Ecto neural progenitor cell (in vitro differentiated cells): ENCODE results near the gene ACP3.

Experiments used
- DNase-seq: peaks from one replicate; pipeline ENCODE4 v3.0.0-alpha.2; 2018; ENCODE audit warnings: low spot score

ACP3 gene

DNA sequence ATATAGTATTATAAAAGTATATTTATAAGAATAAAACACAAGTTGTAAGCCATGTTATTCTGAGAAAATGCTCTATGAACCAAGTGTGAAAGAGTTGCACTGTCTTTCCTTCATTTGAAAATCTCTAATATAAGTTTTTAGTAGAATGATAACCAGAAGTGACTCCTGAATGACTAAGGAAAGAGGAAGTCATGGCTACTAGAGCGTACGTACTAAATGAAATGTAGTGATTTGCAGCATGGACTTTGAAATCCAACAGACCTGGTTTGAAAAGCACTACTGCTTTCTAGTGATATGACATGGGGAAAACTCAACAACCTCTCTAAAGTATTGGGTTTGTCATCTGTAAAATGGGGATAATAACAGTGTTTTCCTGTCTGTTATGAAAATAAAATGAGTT, 89.8 kb downstream of the ACP3 start:
- DNase-seq = no peak
